SK-N-SH (cell line): Measurements from ENCODE around the gene PNPLA5. TPM values are rescaled to one million over a fixed set of nuclear protein-coding genes. Genes with fewer than 3 reads are reported as not detected.

Experiments used
- CTCF ChIA-PET: fragments of 300-600, 350-600 bp; formaldehyde crosslinking; extraction: SDS; loops from one replicate; lab custom pipeline; 2021; lab: Yijun Ruan, JAX
- POLR2A ChIA-PET: fragments of 350-600 bp; sonication (Branson Sonifier 250); formaldehyde crosslinking; extraction: SDS; loops from one replicate; lab custom pipeline; 2020; ENCODE audit warnings: antibody characterized with exemption, inconsistent platforms; lab: Yijun Ruan, JAX
- DNase-seq: peaks from one replicate; pipeline ENCODE4 v3.0.0; 2012
- H2AFZ ChIP-seq: fragments of 200-600 bp; sonication (generic); 2 replicates; pipeline ENCODE4 v1.8.1; 2016; ENCODE audit warnings: antibody characterized with exemption, mild to moderate bottlenecking, low read depth
- H3F3A ChIP-seq: fragments of 200-600 bp; sonication (generic); replicated peaks from 2 replicates; pipeline ENCODE3; 2016; ENCODE audit warnings: antibody characterized with exemption, mild to moderate bottlenecking; ENCODE audit not compliant: insufficient read depth
- H3K27ac ChIP-seq, 2 experiments: fragments of 200-500 bp in 1 of 2; fragments of 200-600 bp in 1 of 2; sonication (Bioruptor generic) in 1 of 2; sonication (generic), shearing (Covaris generic) in 1 of 2; 2 replicates each; pipeline versions ENCODE4 v1.5.1 to v1.6.1; 2014 to 2016; ENCODE audit warnings: low read depth in 2 of 2, inconsistent platforms in 1 of 2, low read length in 1 of 2, mild to moderate bottlenecking in 1 of 2, mixed read lengths in 1 of 2
- H3K27me3 ChIP-seq: fragments of 200-600 bp; sonication (generic), shearing (Covaris generic); 2 replicates; pipeline ENCODE4 v1.6.1; 2016; ENCODE audit warnings: mixed run types; ENCODE audit not compliant: insufficient read depth
- H3K36me3 ChIP-seq, 2 experiments: fragments of 200-500 bp in 1 of 2; fragments of 200-600 bp in 1 of 2; sonication (Bioruptor generic) in 1 of 2; sonication (generic) in 1 of 2; replicated peaks in 1 of 2; 2 replicates each; pipeline versions ENCODE3 to v1.5.1; 2014 to 2016; ENCODE audit warnings: low read length in 1 of 2, mild to moderate bottlenecking in 1 of 2; ENCODE audit not compliant: insufficient read depth in 2 of 2, control insufficient read depth in 1 of 2
- H3K4me1 ChIP-seq, 2 experiments: fragments of 200-500 bp in 1 of 2; fragments of 200-600 bp in 1 of 2; sonication (Bioruptor generic) in 1 of 2; sonication (generic), shearing (Covaris generic) in 1 of 2; 2 replicates each; pipeline versions ENCODE4 v1.5.1 to v1.6.1; 2014 to 2016; ENCODE audit warnings: low read depth in 1 of 2, low read length in 1 of 2, mixed run types in 1 of 2; ENCODE audit not compliant: insufficient read depth in 2 of 2, control insufficient read depth in 1 of 2
- H3K4me2 ChIP-seq: fragments of 200-600 bp; sonication (generic), shearing (Covaris generic); 2 replicates; pipeline ENCODE4 v1.6.1; 2017; ENCODE audit warnings: mixed run types
- H3K4me3 ChIP-seq, 2 experiments: fragments of 200-500 bp in 1 of 2; fragments of 200-600 bp in 1 of 2; sonication (Bioruptor generic) in 1 of 2; sonication (generic), shearing (Covaris generic) in 1 of 2; 2 replicates each; pipeline versions ENCODE4 v1.5.1 to v1.8.1; 2014 to 2016; ENCODE audit warnings: low read depth in 2 of 2, inconsistent platforms in 1 of 2, low read length in 1 of 2, mild to moderate bottlenecking in 1 of 2, mixed read lengths in 1 of 2, moderate library complexity in 1 of 2
- H3K79me2 ChIP-seq: fragments of 200-600 bp; sonication (generic); 2 replicates; pipeline ENCODE4 v1.8.1; 2017; ENCODE audit warnings: mild to moderate bottlenecking; ENCODE audit not compliant: insufficient read depth
- H3K9ac ChIP-seq: fragments of 200-600 bp; sonication (generic); 2 replicates; pipeline ENCODE4 v1.6.1; 2017; ENCODE audit warnings: mixed run types
- H3K9me2 ChIP-seq: fragments of 200-600 bp; sonication (generic); 2 replicates; pipeline ENCODE4 v1.6.1; 2017; ENCODE audit warnings: mixed run types
- H3K9me3 ChIP-seq: fragments of 200-600 bp; sonication (generic); 2 replicates; pipeline ENCODE4 v1.6.1; 2017; ENCODE audit warnings: mixed run types, mild to moderate bottlenecking, moderate library complexity
- H4K20me1 ChIP-seq: fragments of 200-600 bp; sonication (generic); 2 replicates; pipeline ENCODE4 v1.6.1; 2017; ENCODE audit warnings: mild to moderate bottlenecking, mixed run types; ENCODE audit not compliant: insufficient read depth
- CHD2 ChIP-seq: fragments of 150-350 bp; IDR thresholded peaks from 2 replicates; pipeline ENCODE4 v1.6.1; 2018; ENCODE audit warnings: low read length; ENCODE audit not compliant: partially characterized antibody
- CTCF ChIP-seq: fragments of 200-600 bp; sonication (generic); IDR thresholded peaks from 2 replicates; pipeline ENCODE4 v1.6.1; 2017; ENCODE audit warnings: antibody characterized with exemption, mild to moderate bottlenecking, moderate library complexity
- ELF1 ChIP-seq: IDR thresholded peaks from 2 replicates; pipeline ENCODE4 v1.4.0; 2012
- EZH2phosphoT487 ChIP-seq: fragments of 200-600 bp; sonication (generic); IDR thresholded peaks from 2 replicates; pipeline ENCODE4 v1.6.1; 2017; ENCODE audit warnings: low read depth, mixed run types, mild to moderate bottlenecking, antibody characterized with exemption, moderate library complexity, borderline replicate concordance
- FOSL2 ChIP-seq: IDR thresholded peaks from 2 replicates; pipeline ENCODE4 v1.4.0; 2012; ENCODE audit warnings: low read depth, mild to moderate bottlenecking, moderate library complexity, borderline replicate concordance
- FOXJ3 ChIP-seq: sonication (generic); formaldehyde crosslinking; IDR thresholded peaks from 2 replicates; pipeline ENCODE4 v1.5.1; 2020; ENCODE audit warnings: mild to moderate bottlenecking, missing genetic modification reagents
- IRF3 ChIP-seq: fragments of 150-350 bp; IDR thresholded peaks from 2 replicates; pipeline ENCODE4 v1.6.1; 2016; ENCODE audit warnings: mild to moderate bottlenecking, low read depth, low read length
- NFIC ChIP-seq: IDR thresholded peaks from 2 replicates; pipeline ENCODE4 v1.4.0; 2012; ENCODE audit warnings: borderline replicate concordance
- PBX3 ChIP-seq: IDR thresholded peaks from 2 replicates; pipeline ENCODE4; 2012
- POLR2AphosphoS5 ChIP-seq: IDR thresholded peaks from 2 replicates; pipeline ENCODE4 v1.6.1; 2012; ENCODE audit warnings: low read depth, low read length
- RCOR1 ChIP-seq: fragments of 150-350 bp; IDR thresholded peaks from 2 replicates; pipeline ENCODE4 v1.6.1; 2017; ENCODE audit warnings: antibody characterized with exemption, low read length
- RFX5 ChIP-seq: IDR thresholded peaks from 2 replicates; pipeline ENCODE4 v1.6.1; 2012; ENCODE audit warnings: mild to moderate bottlenecking, improper control_type of control experiment, low read length
- SIN3A ChIP-seq: IDR thresholded peaks from 2 replicates; pipeline ENCODE4 v1.6.1; 2012; ENCODE audit warnings: low read depth, mild to moderate bottlenecking, low read length, moderate library complexity, borderline replicate concordance
- SMC3 ChIP-seq: IDR thresholded peaks from 2 replicates; pipeline ENCODE4 v1.6.1; 2012; ENCODE audit warnings: low read depth, low read length, improper control_type of control experiment
- USF1 ChIP-seq: IDR thresholded peaks from 2 replicates; pipeline ENCODE4 v1.4.0; 2012; ENCODE audit warnings: low read depth, borderline replicate concordance
- WGBS: methylation state at CpG from one replicate; pipeline ENCODE4 v1.1.6; 2017; ENCODE audit warnings: low lambda C conversion rate; 5-methylcytosine and 5-hydroxymethylcytosine counted together
- polyA plus RNA-seq, 3 experiments: library from polyadenylated mRNA; depleted of rRNA; stranded (reverse); fragments of >200 nt; gene quantifications; 2 replicates each; pipeline ENCODE4 v1.2.3, GENCODE V29; 2012
- TF ChIP-seq, protein P1 (sequence below): fragments of 150-350 bp; IDR thresholded peaks from 2 replicates; pipeline ENCODE4 v1.6.1; 2017; ENCODE audit warnings: antibody characterized with exemption, low read length, low read depth, borderline replicate concordance
- TF ChIP-seq, protein P2 (sequence below): IDR thresholded peaks from 2 replicates; pipeline ENCODE4 v1.4.0; 2012; ENCODE audit warnings: low read depth

PNPLA5 gene
- polyA plus RNA-seq, 1 of the 3 experiments (the other 2 are of a cell fraction) = not detected

GRCh38 chr22:43890901-43891331, 897 bp downstream of the PNPLA5 start:
- H3K4me3 ChIP-seq = no peak overlapping the region
- H2AFZ ChIP-seq = no peak overlapping the region
- no peak overlapping the region for H3K27ac ChIP-seq
- H3K9ac ChIP-seq = no peak overlapping the region
- no peak for DNase-seq
- no peak for TF ChIP-seq SMC3
- no peak for TF ChIP-seq RFX5
- no peak for TF ChIP-seq NFIC
- TF ChIP-seq, protein P1, sequence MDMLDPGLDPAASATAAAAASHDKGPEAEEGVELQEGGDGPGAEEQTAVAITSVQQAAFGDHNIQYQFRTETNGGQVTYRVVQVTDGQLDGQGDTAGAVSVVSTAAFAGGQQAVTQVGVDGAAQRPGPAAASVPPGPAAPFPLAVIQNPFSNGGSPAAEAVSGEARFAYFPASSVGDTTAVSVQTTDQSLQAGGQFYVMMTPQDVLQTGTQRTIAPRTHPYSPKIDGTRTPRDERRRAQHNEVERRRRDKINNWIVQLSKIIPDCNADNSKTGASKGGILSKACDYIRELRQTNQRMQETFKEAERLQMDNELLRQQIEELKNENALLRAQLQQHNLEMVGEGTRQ = no peak
- no peak for TF ChIP-seq CHD2
- no peak for TF ChIP-seq CTCF
- no peak for TF ChIP-seq POLR2AphosphoS5
- TF ChIP-seq SIN3A = no peak
- no peak for TF ChIP-seq FOXJ3 (CRISPR knock-in tag)
- TF ChIP-seq RCOR1 = no peak
- TF ChIP-seq, protein P2, sequence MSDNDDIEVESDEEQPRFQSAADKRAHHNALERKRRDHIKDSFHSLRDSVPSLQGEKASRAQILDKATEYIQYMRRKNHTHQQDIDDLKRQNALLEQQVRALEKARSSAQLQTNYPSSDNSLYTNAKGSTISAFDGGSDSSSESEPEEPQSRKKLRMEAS = no peak
- no peak for TF ChIP-seq USF1
- TF ChIP-seq FOSL2 = no peak
- TF ChIP-seq PBX3 = no peak
- TF ChIP-seq ELF1 = no peak
- no peak for TF ChIP-seq EZH2phosphoT487
- no peak for TF ChIP-seq IRF3
- TF ChIP-seq, all 33 proteins: peak for 0
- H3K36me3 ChIP-seq = no peaks in the 10 kb centered on the region
- H3K4me1 ChIP-seq = no peaks in the 10 kb centered on the region; a peak in 1 of 4 replicates
- ChIA-PET POLR2A (no interaction called here), CTCF (no interaction called here)
- no peaks in the 10 kb centered on the region for H4K20me1 ChIP-seq
- no peaks in the 10 kb centered on the region for H3F3A ChIP-seq
- H3K9me2 ChIP-seq = no peaks in the 10 kb centered on the region
- no peaks in the 10 kb centered on the region for H3K9me3 ChIP-seq
- H3K4me2 ChIP-seq = no peak overlapping the region
- no peaks in the 10 kb centered on the region; the same call in 1 of the 2 replicates for H3K27me3 ChIP-seq
- no CpG with 5 or more reads among the region's 24 CpGs for WGBS
- no peaks in the 10 kb centered on the region for H3K79me2 ChIP-seq
